Fibroblast of peridontal ligament (primary cell): ENCODE results near the gene KCNJ6.

ENCODE experiments used
- DNase-seq: peaks from one replicate; pipeline ENCODE4 v3.0.0-alpha.2; 2010; ENCODE audit errors: extremely low read depth

The KCNJ6 gene

GRCh38 chr21:37819372-37819771, 96.9 kb downstream of the KCNJ6 start:
- no peak for DNase-seq

- DNase-seq, result no peak
These were observed 99.0 kb downstream of the KCNJ6 start for GRCh38 chr21:37817242-37817641.

GRCh38 chr21:37815893-37816292, 100.4 kb downstream of the KCNJ6 start:
- DNase-seq, result no peak

GRCh38 chr21:37811711-37812110, 104.5 kb downstream of the KCNJ6 start:
- DNase-seq, result peak; percentile 81

DNA sequence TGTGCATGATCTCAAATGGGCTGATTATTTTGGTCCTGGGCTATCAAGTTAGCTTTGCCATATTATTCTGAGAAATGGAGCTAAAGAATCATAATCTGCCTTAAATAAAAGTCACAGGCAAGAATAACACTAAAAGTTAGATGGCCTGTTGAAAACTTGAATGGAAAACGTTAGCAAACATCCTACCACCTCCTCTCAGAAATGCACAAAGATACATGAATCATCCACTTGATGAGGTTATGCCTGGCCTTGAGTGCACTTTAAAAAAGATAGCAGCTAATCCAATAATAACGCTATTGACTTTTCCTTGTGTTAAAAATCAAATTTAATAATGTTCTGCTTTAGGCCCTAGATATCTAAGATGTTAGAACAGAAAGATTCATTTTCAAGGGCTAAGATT, 108.0 kb downstream of the KCNJ6 start:
- DNase-seq, result no peak

GRCh38 chr21:37805266-37805665, 111.0 kb downstream of the KCNJ6 start:
- DNase-seq, result no peak

DNA sequence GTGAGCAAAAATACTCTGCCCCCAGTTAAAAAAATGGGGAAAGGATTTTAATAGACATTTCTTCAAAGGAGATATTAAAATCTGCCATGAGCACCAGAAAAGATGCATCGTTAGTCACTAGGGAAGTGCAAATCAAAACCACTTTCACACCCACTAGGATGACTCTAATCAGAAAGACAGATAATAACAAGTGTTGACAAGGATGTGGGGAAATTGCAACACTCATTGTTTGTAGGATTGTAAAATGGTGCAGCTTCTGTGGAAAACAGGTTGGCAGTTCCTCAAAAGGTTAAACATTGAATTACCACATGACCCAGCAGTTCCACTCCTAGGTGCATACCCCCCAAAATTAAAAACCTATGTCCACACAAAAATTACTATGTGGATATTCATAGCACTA, 112.3 kb downstream of the KCNJ6 start:
- no peak for DNase-seq

DNA sequence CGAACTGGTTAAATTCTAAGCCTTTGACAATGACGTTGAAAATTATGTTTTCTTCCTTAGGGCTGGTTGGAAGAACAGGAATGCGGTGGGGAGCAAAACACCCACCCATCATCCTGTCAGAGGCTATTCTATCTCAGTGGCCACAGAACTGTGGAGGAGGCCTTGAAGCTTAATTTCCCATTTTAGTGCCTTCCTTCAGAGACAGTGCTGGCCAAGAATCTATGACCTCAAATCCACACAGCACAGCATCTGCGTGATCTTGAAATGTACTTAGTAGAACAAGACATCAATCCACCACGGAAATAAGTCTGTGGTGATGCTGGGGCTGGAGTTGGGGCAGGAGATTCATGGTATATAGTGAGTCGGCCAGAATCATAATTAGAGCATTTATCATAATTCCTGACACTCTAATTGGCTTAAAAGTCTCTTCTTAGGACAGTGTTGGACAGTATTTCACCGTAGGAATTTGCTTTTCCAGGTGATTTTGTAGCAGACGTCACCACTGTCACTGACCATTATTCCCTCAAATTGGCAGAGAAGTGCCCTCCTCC, 113.1 kb downstream of the KCNJ6 start:
- no peak for DNase-seq

GRCh38 chr21:37800456-37801061, 115.7 kb downstream of the KCNJ6 start:
- no peak for DNase-seq

DNA sequence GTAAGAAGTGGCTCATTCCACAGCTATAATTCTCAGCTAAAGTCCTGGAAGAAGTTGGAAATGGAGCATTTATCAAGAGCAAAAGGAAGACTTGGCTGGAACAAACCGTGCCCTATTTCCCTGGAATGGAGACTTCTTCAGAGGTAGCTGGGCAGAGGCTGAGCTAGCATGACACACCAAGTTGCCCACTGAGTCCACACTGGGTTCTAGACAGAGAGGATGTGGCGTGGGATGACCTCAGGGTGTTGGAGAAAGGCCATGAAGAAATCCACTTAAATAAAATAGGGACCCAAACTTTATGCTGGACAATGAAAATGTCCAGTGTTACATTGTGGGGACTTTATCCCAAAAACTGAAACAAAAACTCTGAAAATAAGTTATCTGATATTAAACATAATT, 116.2 kb downstream of the KCNJ6 start:
- no peak for DNase-seq

DNA sequence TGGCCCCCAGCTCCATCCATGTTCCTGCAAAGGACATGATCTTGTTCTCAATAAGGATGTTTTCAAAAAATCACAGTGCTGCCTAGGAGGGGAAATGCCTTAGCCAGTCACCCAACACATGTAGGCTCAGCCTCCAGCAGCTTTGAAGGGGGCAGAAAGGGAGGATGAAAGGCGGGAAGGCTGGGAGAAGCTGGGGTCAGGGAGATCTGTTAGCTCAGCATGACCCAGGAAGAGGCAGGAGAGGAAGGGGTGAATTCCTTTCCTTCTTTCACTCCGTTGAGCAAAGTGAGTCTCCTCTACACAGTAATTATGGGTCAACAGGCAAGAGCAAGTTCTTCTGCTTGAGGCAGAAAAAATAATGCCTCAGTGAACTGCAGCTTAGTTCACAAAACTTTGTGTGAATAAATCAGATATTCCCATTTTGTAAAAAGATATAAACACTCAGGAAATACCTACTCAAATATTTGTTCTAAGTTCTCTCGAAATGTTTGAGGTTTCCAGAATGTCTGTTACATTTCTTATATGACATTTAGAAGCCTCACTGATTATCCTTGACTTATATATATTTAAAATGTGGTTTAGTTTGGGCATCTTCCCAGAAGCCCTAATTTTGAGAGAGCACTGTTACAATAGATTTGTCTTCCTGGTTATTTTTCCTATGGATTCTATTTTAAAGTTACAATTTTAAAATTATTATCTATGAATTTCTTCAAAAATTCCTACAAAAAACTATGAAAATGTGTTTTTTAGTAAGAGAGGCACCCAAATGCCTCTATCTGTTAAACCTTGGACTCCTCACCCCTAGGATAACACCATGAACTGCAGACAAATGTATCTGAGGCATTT, 116.8 kb downstream of the KCNJ6 start:
- peak; percentile 50 for DNase-seq

- no peak for DNase-seq
These were observed 118.9 kb downstream of the KCNJ6 start for GRCh38 chr21:37797403-37797802.

DNA sequence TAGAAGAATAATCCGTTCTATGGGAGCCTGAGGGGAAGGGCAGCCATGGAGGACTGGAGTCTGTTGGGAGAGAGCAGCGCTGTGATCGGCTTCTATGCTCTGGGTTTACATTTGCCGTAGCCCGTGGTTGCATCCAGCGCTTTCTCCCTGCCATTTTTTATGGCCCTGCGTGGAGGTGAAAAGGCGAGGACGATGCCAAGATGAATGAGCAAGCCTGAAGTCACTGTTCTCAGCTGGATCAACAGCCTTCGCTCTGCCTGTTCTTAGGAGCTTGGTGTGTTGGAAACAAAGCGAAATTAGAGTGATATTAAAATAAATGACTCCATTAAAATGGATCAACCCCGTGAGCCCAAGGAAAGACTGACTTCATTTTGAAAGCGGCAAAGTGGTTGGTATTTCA, 120.2 kb downstream of the KCNJ6 start:
- DNase-seq, result no peak

DNA sequence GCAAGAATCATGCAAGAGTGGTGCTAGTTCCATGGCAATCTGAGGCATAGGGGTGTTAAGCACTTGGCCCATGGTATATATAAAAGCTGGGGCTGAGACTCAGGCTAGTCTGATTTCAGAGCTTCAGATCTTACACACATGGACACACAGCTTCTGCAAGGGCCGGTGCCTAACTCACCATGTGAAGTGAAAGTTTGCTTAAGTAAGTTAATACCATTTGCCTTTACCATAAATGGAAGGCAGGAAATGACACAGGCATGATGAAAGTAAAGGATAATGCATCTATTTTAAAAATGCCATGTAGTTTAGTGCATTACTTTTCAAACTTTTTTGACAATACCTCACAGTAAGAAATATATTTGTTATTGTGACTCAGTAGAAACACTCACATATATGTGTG, 122.6 kb downstream of the KCNJ6 start:
- DNase-seq, result peak; percentile 56

DNA sequence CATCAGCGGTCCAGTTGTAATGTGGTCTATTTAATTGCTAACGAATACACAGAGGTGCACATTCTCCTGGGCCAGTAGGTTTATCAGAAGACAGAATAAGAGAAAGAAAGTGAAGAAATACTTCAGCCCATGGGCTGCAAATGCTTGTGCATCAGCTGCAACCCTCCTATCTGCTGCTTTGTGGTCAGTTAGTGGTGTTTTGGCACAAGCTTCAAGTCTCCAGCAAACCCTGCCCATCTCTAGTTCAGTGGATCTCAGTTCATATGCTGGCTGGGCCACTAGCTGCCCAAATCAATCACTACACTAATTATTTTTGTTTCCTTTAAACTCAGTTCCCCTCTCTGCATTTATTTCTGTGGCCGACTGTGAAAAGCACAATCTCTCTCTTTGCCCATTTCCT, 124.2 kb downstream of the KCNJ6 start:
- DNase-seq, result peak; percentile 76

DNA sequence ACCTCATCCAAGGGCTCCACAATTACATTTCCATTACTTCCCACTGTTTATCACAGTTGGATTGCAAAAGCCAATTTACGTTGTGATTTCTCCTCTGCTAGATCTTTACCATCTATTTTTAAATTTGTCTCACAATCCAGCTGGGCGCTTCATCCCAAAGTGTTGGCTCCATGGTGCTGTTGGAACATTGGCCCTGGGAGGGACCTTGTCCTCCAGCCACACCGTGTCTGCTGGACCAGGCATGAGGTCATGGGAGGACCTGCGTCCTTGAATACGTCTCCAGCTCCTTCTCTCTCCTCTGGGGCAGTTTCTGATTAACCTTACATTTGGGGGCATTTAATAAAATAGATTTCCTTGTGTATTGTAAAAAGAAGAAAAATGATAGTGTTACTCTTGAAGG, 125.4 kb downstream of the KCNJ6 start:
- DNase-seq, result no peak

- no peak for DNase-seq
These were observed 127.8 kb downstream of the KCNJ6 start for GRCh38 chr21:37788503-37788902.

DNA sequence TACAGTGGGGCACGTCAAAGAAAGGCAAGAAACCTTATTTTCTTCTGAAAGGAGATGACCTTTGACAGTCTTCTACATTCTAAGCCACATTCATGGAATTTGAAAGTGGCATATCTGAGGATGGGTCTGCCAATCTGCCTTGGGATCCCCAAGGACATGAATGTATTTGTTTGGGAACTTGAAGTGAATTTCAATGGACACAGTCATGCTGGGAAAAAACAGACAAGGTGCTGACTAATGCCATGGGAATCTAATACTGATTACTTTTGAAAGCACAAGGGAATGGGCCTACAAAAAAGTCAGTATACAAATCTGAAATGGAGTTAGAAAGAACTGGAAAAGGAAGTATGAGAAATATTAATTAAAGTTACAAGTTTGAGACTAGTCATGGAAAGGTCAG, 128.8 kb downstream of the KCNJ6 start:
- DNase-seq, result peak; percentile 93

DNA sequence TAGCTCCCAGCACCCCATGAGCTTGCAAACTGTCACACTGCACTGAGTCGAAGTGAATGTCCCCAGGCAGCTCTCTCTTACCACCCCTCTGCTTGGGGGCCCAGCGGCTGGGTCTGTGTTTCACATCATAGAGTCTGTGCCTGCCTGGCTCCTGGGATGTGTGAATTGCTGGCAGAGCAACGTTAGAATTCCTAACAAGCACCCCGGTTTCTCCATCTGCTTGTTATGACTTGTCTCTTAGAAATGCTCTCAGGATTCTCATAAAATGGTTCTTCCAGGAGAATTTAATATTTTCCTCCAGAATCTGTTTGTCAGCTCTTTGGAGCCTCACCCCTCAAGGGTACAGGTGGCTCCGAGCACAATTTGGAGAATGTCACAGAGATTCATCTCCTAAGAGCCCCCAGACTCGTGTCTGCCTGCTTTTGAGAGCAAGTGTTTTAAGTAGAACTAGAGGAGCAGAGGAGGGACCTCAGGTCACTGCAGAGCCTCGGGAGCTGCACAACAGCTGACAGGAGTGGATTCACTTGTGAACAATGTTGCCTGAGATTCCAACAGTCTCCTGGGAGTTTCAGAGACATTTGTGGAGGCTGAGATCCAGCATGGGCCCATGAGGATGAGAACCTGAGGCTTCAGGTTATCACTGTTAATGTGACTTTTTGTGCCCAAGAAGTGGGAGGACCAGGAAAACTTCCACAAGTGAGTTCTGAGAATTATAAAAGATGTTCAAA, 131.5 kb downstream of the KCNJ6 start:
- DNase-seq, result no peak

DNA sequence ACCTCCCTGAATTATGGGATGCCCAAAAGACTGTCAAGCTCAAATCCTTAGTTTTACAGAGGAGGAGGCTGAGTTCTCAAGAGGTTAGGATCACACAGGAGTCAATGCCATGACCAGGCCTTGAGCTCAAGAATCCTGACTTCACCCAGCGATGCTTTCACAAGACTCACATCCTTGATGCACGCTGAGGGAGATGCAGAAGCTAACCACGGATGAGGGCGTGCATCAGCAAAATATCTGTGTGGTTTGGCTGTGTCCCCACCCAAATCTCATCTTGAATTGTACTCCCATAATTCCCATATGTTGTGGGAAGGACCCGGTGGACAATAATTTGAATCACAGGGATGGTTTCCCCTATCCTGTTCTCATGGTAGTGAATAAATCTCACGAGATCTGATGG, 133.2 kb downstream of the KCNJ6 start:
- DNase-seq, result peak; percentile 66

GRCh38 chr21:37780991-37781983, 135.0 kb downstream of the KCNJ6 start:
- DNase-seq, result no peak
